Fibroblast of mammary gland (primary cell): ENCODE data around the gene ARHGAP28.

Experiments used
- DNase-seq: peaks from one replicate; pipeline ENCODE4 v3.0.0-alpha.2; 2010; ENCODE audit warnings: low read depth
- H3K4me3 ChIP-seq: 2 replicates; pipeline ENCODE4 v1.5.1; 2011; ENCODE audit warnings: low read depth, mild to moderate bottlenecking, low read length, moderate library complexity; ENCODE audit not compliant: control insufficient read depth
- CTCF ChIP-seq: conservative IDR thresholded peaks from 2 replicates; pipeline ENCODE4 v1.5.1; 2011; ENCODE audit warnings: low read depth, low read length, inconsistent platforms; ENCODE audit not compliant: control insufficient read depth, insufficient read depth

ARHGAP28 gene

GRCh38 chr18:6763524-6763923 lies 34.0 kb downstream of the ARHGAP28 start:
- no peak for TF ChIP-seq CTCF
- H3K4me3 ChIP-seq: no peak overlapping the region
- no peak for DNase-seq

GRCh38 chr18:6764382-6764781 lies 34.9 kb downstream of the ARHGAP28 start:
- no peak overlapping the region for H3K4me3 ChIP-seq
- no peak for TF ChIP-seq CTCF
- DNase-seq: no peak

GRCh38 chr18:6773777-6774176 lies 44.3 kb downstream of the ARHGAP28 start:
- no peak for TF ChIP-seq CTCF
- no peak overlapping the region for H3K4me3 ChIP-seq
- DNase-seq: no peak

- H3K4me3 ChIP-seq: no peak overlapping the region
- DNase-seq: no peak
- TF ChIP-seq CTCF: no peak
These were observed 45.7 kb downstream of the ARHGAP28 start for GRCh38 chr18:6775237-6775636.

- no peak for DNase-seq
- no peak overlapping the region for H3K4me3 ChIP-seq
These were observed 46.2 kb downstream of the ARHGAP28 start for GRCh38 chr18:6775702-6776101.

GRCh38 chr18:6776188-6776587 lies 46.7 kb downstream of the ARHGAP28 start:
- peak; percentile 88 for DNase-seq
- TF ChIP-seq CTCF: no peak

More at GRCh38 chr18:6775702-6776101, 46.2 kb downstream of the ARHGAP28 start:
- TF ChIP-seq CTCF: no peak

GRCh38 chr18:6777509-6777908 lies 48.0 kb downstream of the ARHGAP28 start:
- no peak overlapping the region for H3K4me3 ChIP-seq
- DNase-seq: no peak
- no peak for TF ChIP-seq CTCF

More at GRCh38 chr18:6776188-6776587, 46.7 kb downstream of the ARHGAP28 start:
- no peak overlapping the region for H3K4me3 ChIP-seq
